ENCODE measurements around the gene ZFHX3.

GRCh38 chr16:72891291-72892227 is 156.4 kb downstream of the ZFHX3 start:
- TF ChIP-seq, protein P1, sequence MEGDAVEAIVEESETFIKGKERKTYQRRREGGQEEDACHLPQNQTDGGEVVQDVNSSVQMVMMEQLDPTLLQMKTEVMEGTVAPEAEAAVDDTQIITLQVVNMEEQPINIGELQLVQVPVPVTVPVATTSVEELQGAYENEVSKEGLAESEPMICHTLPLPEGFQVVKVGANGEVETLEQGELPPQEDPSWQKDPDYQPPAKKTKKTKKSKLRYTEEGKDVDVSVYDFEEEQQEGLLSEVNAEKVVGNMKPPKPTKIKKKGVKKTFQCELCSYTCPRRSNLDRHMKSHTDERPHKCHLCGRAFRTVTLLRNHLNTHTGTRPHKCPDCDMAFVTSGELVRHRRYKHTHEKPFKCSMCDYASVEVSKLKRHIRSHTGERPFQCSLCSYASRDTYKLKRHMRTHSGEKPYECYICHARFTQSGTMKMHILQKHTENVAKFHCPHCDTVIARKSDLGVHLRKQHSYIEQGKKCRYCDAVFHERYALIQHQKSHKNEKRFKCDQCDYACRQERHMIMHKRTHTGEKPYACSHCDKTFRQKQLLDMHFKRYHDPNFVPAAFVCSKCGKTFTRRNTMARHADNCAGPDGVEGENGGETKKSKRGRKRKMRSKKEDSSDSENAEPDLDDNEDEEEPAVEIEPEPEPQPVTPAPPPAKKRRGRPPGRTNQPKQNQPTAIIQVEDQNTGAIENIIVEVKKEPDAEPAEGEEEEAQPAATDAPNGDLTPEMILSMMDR (IDR thresholded peaks at IDR 0.05 in 8 of 11, conservative IDR thresholded peaks at IDR 0.05 in 3 of 11): no peak
- TF ChIP-seq POLR2A (IDR thresholded peaks at IDR 0.05) (no peak), POLR2AphosphoS5 (IDR thresholded peaks at IDR 0.05) (no peak)
